Measurements from ENCODE around the gene ARHGEF4. TPM values are rescaled to one million over a fixed set of nuclear protein-coding genes. Genes with fewer than 3 reads are reported as not detected.

The ARHGEF4 gene
- total RNA-seq, 1 experiment from 2014 or later = 26.6 TPM

GRCh38 chr2:130819226-130819607 lies 17.5 kb upstream of the ARHGEF4 start:
- Histone ChIP-seq H3K79me2 (ENCODE audit: insufficient read depth, low read length) (no peaks in the 10 kb centered on the region), H3K36me3 (ENCODE audit: control insufficient read depth in 1 of 2, insufficient read depth in 2 of 2, low read length in 2 of 2) (no peaks in the 10 kb centered on the region), H3K4me3 (replicated peaks in 1 of 2; ENCODE audit: low read depth in 1 of 2, low read length in 2 of 2) (no peak overlapping the region), H2AFZ (ENCODE audit: low read depth, low read length, poor library complexity, severe bottlenecking) (no peak overlapping the region), H3K4me2 (ENCODE audit: low read length) (no peak overlapping the region), H3K9me2 (ENCODE audit: insufficient read depth) (no peaks in the 10 kb centered on the region), H3K9ac (ENCODE audit: low read length) (no peak overlapping the region), H3K9me3 (ENCODE audit: control insufficient read depth in 1 of 2, insufficient read depth in 1 of 2, low read depth in 1 of 2, low read length in 2 of 2) (no peaks in the 10 kb centered on the region), H3K4me1 (ENCODE audit: control insufficient read depth in 1 of 2, insufficient read depth in 2 of 2, low read length in 2 of 2) (peaks cover 0 to 5% of the 10 kb centered on the region in 2 experiments; a peak in 2 of 4 replicates), H3K27ac (ENCODE audit: low read depth, low read length) (no peak overlapping the region), H3K27me3 (ENCODE audit: insufficient read depth, low read length) (no peaks in the 10 kb centered on the region), H4K20me1 (ENCODE audit: insufficient read depth) (no peaks in the 10 kb centered on the region)
- no peak for ATAC-seq
- BruUV-seq (replicated peaks) = no TSS peak
- RAD21 ChIA-PET (ENCODE audit: low non-redundant PET in 1 of 2, low total read pairs in 2 of 2, uncharacterized antibody in 2 of 2, unreplicated experiment in 2 of 2) = no interaction called here
- CTCF ChIA-PET = no interaction called here
- intact Hi-C loops (cut with micrococcal nuclease) = no loop called here
- TF ChIP-seq ELF1 (IDR thresholded peaks at IDR 0.05; ENCODE audit: borderline replicate concordance, low read depth) (no peak), TCF7L2 (IDR thresholded peaks at IDR 0.05; ENCODE audit: borderline replicate concordance, extremely low read depth, insufficient read depth, insufficient read length) (no peak)
- DNase-seq (ENCODE audit: low read depth, low spot score) = no peak
- POLR2A ChIA-PET = no interaction called here

GRCh38 chr2:130819608-130820278 lies 17.0 kb upstream of the ARHGEF4 start:
- intact Hi-C loops (cut with micrococcal nuclease) = no loop called here
- ChIA-PET POLR2A (no interaction called here), RAD21 (ENCODE audit: low non-redundant PET in 1 of 2, low total read pairs in 2 of 2, uncharacterized antibody in 2 of 2, unreplicated experiment in 2 of 2) (no interaction called here)

More at GRCh38 chr2:130819608-130820278, 17.0 kb upstream of the ARHGEF4 start:
- TF ChIP-seq ZFX (IDR thresholded peaks at IDR 0.05) (no peak), CTCF (IDR thresholded peaks at IDR 0.05 in 2 of 3, conservative IDR thresholded peaks at IDR 0.05 in 1 of 3; ENCODE audit: borderline replicate concordance in 1 of 3, insufficient read depth in 1 of 3, low read depth in 2 of 3, low read length in 2 of 3) (no peak), EGR1 (IDR thresholded peaks at IDR 0.05; ENCODE audit: low read depth) (no peak), EZH2phosphoT487 (IDR thresholded peaks at IDR 0.05; ENCODE audit: borderline replicate concordance) (no peak), ZBTB33 (IDR thresholded peaks at IDR 0.05; ENCODE audit: extremely low read depth, insufficient replicate concordance, low read length) (no peak), JUND (IDR thresholded peaks at IDR 0.05) (no peak), SP1 (IDR thresholded peaks at IDR 0.05; ENCODE audit: low read depth) (no peak), TCF7L2 (IDR thresholded peaks at IDR 0.05; ENCODE audit: borderline replicate concordance, extremely low read depth, insufficient read depth, insufficient read length) (no peak)
- TF ChIP-seq, protein P1, sequence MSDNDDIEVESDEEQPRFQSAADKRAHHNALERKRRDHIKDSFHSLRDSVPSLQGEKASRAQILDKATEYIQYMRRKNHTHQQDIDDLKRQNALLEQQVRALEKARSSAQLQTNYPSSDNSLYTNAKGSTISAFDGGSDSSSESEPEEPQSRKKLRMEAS (IDR thresholded peaks at IDR 0.05) = no peak
- no peak overlapping the region for H3K27ac ChIP-seq (ENCODE audit: low read depth, low read length)
- no peaks in the 10 kb centered on the region for H3K9me2 ChIP-seq (ENCODE audit: insufficient read depth)
- no peaks in the 10 kb centered on the region for H3K27me3 ChIP-seq (ENCODE audit: insufficient read depth, low read length)
- no peaks in the 10 kb centered on the region for H3K9me3 ChIP-seq (ENCODE audit: control insufficient read depth in 1 of 2, insufficient read depth in 1 of 2, low read depth in 1 of 2, low read length in 2 of 2)
- no peak overlapping the region for H2AFZ ChIP-seq (ENCODE audit: low read depth, low read length, poor library complexity, severe bottlenecking)
- CTCF ChIA-PET = no interaction called here
- H4K20me1 ChIP-seq (ENCODE audit: insufficient read depth) = no peaks in the 10 kb centered on the region
- no peaks in the 10 kb centered on the region for H3K79me2 ChIP-seq (ENCODE audit: insufficient read depth, low read length)
- ATAC-seq = no peak; the same call in 1 of the 2 replicates
- no peak overlapping the region for H3K4me3 ChIP-seq (replicated peaks in 1 of 2; ENCODE audit: low read depth in 1 of 2, low read length in 2 of 2)
- no peak for DNase-seq (ENCODE audit: low read depth, low spot score)
- H3K36me3 ChIP-seq (ENCODE audit: control insufficient read depth in 1 of 2, insufficient read depth in 2 of 2, low read length in 2 of 2) = no peaks in the 10 kb centered on the region
- BruUV-seq (replicated peaks) = no TSS peak
- no peak overlapping the region for H3K4me2 ChIP-seq (ENCODE audit: low read length)
- H3K4me1 ChIP-seq (ENCODE audit: control insufficient read depth in 1 of 2, insufficient read depth in 2 of 2, low read length in 2 of 2) = peaks cover 0 to 10% of the 10 kb centered on the region in 2 experiments; a peak in 2 of 4 replicates
- no peak overlapping the region for H3K9ac ChIP-seq (ENCODE audit: low read length)

All from HCT116 (cell line).